ENCODE results near the gene SIPA1.

SIPA1 gene

DNA sequence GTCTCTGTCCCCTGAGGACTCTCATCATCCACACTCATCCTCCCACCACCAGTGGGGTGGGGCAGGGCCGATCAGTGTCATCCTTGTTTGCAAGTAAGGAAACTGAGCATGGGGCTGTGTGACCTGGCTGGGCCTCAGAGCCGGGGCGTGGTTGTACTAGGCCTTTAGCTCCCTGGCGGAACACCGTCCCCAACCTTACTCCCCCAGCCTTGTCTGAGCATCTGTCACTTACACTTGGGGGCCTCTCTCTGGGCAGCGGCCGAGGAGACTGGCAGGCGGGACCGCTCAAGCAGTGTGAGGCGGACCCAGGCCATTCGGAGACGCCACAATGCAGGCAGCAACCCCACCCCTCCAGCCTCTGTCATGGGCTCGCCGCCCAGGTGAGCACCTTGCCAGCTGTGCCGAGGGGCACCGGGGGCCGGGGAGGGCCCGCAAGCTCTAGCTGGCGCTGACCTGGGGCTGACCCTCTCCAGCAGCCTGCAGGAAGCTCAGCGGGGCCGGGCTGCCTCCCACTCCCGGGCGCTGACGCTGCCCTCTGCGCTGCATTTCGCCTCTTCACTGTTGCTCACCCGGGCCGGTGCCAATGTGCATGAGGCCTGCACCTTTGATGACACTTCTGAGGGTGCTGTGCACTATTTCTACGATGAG is 18.5 kb upstream of the SIPA1 start:
- DNase-seq (ENCODE audit: low read depth, low spot score), result no peak
- H3K4me3 ChIP-seq (ENCODE audit: low read length), result no peak overlapping the region

DNA sequence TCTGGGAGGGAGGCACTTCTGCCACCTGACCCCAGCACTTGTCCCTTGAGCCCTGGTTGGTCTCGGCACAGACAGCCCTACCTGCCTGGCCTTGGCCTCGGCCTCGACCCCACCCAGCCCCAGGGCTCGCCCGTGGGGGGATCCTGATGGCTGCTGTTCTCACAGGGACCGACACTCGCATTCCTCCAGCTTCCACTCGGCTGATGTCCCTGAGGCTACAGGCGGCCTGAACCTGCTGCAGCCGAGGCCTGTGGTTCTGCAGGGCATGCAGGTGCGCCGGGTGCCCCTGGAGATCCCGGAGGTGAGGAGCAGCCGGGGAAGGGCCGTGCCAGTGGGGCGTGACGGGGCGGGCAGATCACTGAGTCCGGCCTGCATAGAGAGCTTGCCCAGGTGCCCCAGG is 17.2 kb upstream of the SIPA1 start:
- no peak for DNase-seq (ENCODE audit: low read depth, low spot score)
- H3K4me3 ChIP-seq (ENCODE audit: low read length), result no peak overlapping the region

DNA sequence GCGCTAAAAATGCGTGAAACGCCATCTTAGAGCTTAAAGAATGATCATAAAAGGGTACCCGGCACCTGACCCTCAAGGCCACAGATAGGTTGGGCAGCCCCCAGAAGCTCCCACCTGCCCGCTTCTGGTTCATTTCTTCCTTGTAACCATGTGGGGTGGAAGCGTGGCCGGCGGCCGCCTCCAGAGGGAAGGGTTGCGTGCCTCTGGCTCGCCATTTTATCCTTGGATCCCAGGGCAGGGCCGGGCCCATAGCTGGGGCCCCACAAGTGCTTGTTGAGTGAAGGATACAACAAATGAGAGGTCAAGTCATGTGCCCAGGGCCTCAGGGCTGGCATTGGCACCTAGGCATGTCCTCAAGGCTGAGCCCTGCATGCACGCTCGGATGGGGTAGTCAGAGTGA is 16.4 kb upstream of the SIPA1 start:
- no peak for DNase-seq (ENCODE audit: low read depth, low spot score)
- no peak overlapping the region for H3K4me3 ChIP-seq (ENCODE audit: low read length)

DNA sequence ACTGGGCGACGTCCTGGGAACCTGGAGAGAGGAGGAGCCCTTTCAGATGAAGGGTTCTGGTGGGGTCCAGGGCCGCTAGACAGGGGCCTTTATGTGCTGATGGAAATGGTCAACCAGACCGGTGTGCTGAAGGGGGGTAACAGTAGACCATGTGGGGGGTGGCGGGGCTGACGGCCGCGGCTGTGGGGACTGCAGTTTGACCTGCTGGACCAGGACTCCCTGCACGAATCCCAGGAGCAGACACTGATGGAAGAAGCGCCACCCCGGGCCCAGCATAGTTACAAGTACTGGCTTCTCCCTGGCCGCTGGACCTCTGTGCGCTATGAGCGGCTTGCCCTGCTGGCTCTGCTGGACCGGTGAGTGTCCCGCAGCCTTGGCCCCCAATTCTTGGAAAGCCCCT is 15.9 kb upstream of the SIPA1 start:
- H3K4me3 ChIP-seq (ENCODE audit: low read length), result no peak overlapping the region
- no peak for DNase-seq (ENCODE audit: low read depth, low spot score)

DNA sequence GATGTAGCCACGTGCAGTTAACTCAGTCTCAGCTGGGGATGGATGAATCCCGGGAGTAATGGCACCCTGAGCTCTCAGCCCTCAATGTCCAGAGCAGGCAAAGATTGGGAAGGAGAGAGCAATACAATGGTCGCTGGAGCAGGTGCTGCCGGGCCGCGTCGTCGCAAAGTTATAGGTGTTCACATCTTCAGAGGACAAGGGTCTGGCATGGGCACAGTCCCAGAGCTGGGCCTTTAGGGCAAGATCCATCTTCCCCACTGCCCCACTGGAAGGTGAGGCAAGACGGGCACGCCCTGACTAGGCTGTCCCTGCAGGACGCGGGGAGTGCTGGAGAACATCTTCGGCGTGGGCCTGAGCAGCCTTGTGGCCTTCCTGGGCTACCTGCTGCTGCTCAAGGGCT is 14.7 kb upstream of the SIPA1 start:
- no peak for DNase-seq (ENCODE audit: low read depth, low spot score)
- no peak overlapping the region for H3K4me3 ChIP-seq (ENCODE audit: low read length)

DNA sequence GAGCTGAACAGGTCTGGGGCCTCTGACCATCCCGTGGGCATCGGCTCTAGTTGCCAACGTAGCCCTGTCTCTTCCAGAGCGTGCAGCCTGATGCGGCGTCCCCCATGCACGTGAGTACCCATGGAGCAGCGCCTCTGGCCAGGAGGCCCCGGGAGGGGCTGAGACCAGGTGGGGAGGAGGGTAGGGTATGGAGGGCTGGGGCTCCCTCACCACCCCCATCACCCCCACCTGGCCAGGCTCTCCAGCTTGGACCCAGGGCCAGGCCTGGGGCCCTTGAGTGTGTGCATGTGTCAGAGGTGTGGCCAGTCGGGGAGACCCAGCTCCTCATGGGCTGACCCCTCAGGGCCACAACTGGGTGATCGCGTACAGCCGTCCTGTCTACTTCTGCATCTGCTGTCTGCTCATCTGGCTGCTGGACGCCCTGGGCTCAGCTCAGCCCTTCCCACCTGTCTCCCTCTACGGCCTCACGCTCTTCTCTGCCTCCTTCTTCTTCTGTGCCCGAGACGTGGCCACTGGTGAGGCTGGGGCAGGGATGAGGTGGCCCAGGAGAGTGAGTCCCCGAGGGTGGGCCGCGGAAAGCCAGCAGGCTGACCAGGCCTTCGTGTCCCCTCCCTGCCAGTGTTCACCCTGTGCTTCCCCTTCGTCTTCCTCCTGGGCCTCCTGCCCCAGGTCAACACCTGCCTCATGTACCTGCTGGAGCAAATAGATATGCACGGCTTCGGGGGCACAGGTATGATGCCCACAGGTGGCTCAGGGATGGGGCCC is 13.9 kb upstream of the SIPA1 start:
- no peak for DNase-seq (ENCODE audit: low read depth, low spot score)
- no peak overlapping the region for H3K4me3 ChIP-seq (ENCODE audit: low read length)

DNA sequence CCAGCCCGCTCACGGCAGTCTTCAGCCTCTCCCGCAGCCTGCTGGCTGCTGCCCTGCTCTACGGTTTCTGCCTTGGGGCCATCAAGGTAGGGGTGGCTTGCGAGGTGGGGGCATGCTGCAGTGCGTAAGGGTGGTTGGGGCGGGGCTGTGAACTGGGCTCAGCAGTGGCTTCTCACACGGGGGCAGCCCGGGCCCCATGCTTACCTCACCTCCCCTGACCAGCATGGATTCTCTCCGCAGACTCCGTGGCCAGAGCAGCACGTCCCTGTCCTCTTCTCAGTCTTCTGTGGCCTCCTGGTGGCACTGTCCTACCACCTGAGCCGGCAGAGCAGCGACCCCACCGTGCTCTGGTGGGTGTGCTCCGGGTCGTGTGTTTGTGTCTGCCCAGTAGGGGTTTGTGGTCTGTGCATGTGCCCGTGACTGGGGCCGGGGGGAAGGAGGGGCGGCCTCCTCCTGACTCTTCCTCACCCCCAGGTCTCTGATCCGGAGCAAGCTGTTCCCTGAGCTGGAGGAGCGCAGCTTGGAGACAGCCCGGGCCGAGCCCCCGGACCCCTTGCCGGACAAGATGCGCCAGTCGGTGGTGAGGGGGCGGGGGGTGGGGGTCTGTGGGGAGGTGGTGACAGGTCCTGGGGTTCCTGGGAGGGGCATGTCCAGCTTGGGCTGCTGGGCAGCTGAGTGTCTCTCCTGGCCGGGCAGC is 12.8 kb upstream of the SIPA1 start:
- no peak overlapping the region for H3K4me3 ChIP-seq (ENCODE audit: low read length)
- no peak for DNase-seq (ENCODE audit: low read depth, low spot score)

DNA sequence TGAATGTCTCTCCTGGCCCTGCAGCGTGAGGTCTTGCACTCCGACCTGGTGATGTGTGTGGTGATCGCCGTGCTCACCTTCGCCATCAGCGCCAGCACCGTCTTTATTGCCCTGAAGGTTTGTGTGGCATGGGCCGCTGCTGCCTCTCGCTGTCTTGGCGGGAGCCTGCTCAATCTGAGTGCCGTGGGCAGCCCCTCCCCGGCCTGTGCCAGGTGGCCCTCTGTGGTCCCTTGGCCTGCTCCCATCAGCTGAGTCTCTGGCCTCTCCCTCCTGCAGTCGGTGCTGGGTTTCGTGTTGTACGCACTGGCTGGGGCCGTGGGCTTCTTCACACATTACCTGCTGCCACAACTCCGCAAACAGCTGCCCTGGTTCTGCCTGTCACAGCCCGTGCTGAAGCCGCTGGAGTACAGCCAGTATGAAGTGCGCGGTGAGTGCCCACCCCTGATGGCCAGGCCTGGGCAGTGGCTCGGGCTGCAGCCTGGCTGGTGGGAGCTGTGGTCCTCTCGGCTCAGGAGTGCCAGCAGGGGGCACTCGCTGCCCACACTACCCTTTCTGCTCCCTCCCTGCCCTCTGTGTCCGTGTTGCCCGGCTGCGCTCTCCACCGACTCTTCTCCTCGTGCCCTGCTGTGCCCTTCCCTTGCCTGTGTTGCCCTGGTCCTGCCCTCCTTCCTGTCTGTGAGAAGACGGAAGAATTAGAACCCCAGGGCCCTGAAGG is 12.1 kb upstream of the SIPA1 start:
- DNase-seq (ENCODE audit: low read depth, low spot score), result no peak
- H3K4me3 ChIP-seq (ENCODE audit: low read length), result no peak overlapping the region

DNA sequence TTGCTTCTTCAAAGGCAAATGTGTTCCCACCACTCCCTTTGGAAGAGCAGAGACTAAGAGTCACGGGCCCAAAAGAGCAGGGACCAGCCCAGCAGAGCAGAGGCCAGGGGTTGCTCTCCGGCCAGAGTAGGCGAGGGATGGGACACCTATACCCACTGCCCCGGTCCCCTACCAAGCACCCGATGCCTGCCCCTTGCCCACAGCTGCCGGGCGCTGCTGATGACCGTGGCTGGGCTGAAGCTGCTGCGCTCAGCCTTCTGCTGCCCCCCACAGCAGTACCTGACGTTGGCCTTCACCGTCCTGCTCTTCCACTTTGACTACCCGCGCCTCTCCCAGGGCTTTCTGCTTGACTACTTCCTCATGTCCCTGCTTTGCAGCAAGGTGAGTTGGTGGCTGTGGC is 10.7 kb upstream of the SIPA1 start:
- no peak for DNase-seq (ENCODE audit: low read depth, low spot score)
- H3K4me3 ChIP-seq (ENCODE audit: low read length), result no peak overlapping the region

DNA sequence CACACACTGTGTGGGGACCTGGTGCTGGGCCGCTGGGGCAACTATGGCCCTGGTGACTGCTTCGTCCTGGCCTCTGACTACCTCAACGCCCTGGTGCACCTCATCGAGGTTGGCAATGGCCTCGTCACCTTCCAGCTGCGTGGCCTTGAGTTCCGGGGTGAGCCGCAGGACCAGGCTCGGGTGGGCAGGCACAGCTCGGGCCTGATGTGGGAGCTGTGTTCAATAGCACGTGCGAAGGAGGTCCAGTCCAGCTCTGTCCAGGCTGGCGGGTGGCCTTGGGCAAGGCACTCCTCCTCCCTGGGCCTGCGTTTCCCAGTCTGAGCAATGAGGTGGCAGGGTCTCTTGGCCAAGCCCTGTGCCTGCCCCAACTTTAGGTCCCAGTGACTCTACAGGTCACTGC is 8.3 kb upstream of the SIPA1 start:
- DNase-seq (ENCODE audit: low read depth, low spot score), result no peak
- H3K4me3 ChIP-seq (ENCODE audit: low read length), result no peak overlapping the region

DNA sequence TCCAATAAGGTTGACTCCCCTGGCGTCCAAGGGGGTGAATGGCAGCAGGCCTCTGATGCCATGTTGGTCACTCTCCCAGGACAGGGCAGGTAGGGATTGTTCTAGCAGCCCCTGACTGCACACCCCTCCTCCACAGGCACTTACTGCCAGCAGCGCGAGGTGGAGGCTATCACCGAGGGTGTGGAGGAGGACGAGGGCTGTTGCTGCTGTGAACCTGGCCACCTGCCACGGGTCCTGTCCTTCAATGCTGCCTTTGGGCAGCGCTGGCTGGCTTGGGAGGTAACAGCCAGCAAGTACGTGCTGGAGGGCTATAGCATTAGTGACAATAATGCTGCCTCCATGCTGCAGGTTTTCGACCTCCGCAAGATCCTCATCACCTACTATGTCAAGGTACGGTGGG is 7.7 kb upstream of the SIPA1 start:
- DNase-seq (ENCODE audit: low read depth, low spot score), result no peak
- H3K4me3 ChIP-seq (ENCODE audit: low read length), result no peak overlapping the region

DNA sequence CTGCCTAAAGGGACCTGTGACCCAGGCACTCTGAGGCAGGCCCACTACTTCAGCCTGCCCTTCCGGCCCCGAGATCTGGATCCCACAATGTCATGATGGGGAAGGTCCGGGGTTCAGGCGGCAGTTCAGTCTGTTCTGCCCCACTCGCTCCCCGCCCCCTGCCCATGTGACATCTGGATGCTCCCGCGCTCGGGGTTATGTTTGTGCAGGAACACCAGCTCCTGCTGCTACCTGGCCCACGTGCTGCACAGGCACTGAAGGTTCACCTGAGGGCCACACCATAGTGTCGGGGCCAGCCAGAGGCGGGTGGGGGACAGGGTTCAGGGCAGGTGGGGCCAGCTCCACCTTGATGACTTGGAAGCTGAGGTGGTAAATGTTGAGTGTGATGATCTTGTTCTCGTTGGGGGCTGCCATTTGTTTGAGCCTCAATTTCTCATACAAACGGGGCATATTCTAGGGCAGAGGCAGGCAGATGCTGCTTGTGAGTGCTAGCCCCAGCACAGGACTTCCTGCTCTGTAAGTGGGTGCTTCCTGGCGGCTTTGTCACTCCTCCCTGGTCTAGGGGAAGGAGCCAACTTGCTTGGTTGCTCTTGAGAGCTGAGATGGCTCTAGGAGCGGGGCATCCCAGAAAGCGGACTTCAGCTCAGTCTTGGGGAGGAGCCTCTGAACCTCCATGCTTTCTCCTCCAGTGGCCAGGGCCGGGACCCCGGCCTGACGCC is 4.4 kb upstream of the SIPA1 start:
- no peak for DNase-seq (ENCODE audit: low read depth, low spot score)
- H3K4me3 ChIP-seq (ENCODE audit: low read length), result no peak overlapping the region

DNA sequence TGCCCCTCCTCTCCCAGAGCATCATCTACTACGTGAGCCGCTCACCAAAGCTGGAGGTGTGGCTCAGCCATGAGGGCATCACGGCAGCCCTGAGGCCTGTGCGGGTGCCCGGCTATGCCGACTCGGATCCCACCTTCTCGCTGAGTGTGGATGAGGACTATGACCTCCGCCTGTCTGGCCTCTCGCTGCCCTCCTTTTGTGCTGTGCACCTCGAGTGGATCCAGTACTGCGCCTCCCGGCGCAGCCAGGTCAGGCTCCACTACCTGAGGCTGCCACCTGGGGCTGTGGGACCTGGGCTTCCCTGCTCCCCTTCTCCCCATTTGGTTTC is 3.8 kb upstream of the SIPA1 start:
- DNase-seq (ENCODE audit: low read depth, low spot score), result no peak
- no peak overlapping the region for H3K4me3 ChIP-seq (ENCODE audit: low read length)

DNA sequence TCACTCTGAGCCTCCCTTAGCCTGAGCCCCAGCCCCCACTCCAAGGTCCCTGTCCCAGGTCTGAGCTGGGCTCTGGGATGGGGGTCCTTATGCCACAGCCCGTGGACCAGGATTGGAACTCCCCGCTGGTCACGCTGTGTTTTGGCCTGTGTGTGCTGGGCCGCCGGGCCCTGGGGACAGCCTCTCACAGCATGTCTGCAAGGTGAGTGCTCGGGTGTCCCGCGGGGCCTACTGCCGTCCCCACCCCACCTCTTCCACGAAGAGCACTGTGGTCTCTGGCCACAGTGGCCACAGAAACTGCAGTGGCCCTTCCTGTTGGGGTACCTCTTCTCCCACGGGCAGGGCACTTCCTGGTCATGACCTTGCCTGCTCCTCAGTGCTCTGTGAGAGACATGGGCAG is 3.5 kb upstream of the SIPA1 start:
- DNase-seq (ENCODE audit: low read depth, low spot score), result no peak
- H3K4me3 ChIP-seq (ENCODE audit: low read length), result no peak overlapping the region

DNA sequence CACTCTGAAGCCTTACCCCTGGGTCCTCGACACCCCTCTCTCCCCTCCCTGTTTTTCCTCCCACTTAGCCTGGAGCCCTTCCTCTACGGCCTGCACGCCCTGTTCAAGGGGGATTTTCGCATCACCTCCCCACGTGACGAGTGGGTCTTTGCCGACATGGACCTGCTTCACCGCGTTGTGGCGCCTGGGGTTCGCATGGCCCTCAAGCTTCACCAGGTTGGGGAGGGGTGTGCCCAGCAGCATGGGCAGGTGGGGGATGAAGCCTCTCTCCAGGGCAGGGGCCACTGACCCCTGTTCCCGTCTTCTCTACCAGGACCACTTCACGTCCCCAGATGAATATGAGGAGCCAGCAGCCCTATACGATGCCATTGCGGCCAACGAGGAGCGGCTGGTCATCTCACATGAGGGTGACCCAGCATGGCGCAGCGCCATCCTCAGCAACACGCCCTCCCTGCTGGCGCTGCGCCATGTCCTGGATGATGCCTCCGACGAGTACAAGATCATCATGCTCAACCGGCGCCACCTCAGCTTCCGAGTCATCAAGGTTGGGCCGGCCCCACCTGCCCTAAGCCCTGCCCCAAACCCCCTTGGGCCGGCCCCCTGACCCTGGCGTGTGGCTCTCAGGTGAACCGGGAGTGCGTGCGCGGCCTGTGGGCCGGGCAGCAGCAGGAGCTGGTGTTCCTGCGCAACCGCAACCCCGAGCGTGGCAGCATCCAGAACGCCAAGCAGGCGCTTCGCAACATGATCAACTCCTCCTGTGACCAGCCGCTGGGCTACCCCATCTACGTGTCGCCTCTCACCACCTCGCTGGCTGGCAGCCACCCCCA is 2.8 kb upstream of the SIPA1 start:
- no peak for DNase-seq (ENCODE audit: low read depth, low spot score)
- no peak overlapping the region for H3K4me3 ChIP-seq (ENCODE audit: low read length)

DNA sequence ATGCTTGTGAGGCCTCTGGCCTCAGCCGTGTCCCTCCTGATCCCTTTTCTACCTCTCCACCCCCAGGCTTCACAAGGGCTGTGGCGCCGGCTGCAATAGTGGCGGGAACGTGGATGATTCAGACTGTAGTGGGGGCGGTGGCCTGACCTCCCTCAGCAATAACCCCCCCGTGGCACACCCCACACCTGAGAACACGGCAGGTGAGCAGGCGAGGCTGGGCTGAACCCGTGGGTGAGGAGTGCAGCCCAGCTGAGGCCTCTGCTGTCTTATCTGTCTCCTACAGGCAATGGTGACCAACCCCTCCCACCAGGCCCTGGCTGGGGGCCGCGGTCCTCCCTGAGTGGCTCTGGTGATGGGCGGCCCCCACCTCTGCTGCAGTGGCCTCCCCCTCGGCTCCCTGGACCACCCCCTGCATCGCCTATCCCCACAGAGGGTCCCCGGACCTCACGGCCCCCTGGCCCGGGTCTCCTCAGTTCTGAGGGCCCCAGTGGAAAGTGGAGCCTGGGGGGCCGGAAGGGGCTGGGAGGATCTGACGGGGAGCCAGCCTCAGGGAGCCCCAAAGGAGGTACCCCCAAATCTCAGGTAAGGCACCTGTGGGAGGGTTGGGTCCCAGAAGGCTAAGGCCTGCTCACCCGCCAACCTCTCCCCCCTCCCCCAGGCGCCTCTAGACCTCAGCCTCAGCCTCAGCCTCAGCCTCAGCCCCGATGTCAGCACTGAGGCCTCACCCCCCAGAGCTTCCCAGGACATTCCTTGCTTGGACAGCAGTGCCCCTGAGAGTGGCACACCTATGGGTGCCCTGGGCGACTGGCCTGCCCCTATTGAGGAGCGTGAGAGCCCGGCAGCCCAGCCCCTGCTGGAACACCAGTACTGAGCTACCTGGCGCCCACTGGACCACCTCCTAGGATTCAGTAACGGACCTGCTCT is 1.5 kb upstream of the SIPA1 start:
- no peak overlapping the region for H3K4me3 ChIP-seq (ENCODE audit: low read length)

DNA sequence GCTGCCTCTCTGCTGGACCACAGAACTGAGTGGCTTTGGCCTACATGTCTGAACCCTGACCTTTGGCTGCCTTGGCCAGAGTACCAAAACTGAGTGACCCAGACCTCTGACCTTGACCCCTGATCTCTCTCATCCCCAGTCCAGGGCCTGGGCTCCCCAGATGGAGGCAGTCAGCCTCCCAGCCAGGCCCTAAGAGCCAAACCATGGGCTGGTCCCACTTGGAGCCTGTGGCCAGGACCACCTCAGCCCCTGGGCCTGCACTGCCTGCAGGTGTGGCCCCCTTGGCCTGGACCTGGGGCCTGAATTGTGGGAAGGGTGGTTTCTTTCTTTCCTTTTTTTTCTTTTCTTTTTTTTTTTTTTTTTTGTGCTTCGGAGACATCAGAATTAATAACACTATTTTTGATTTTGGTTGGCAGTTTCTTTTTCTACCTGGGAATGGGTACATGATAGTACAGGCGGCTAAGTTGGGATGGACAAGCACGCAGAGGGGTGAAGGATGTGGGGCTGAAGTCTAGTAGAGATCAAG is 806 bp upstream of the SIPA1 start:
- H3K4me3 ChIP-seq (ENCODE audit: low read length), result peak overlapping the region; percentile 42; the same call in 1 of the 2 replicates
- DNase-seq (ENCODE audit: low read depth, low spot score), result no peak

More for the DNA sequence above, 1.5 kb upstream of the SIPA1 start:
- no peak for DNase-seq (ENCODE audit: low read depth, low spot score)

All from Jurkat, Clone E6-1 (cell line).